AG04449 (cell line): ENCODE data around the gene MYPN.

Source experiments
- CTCF ChIA-PET: fragments of 350-600 bp; formaldehyde crosslinking; extraction: SDS; loops from one replicate; lab custom pipeline; 2021; ENCODE audit warnings: antibody characterized with exemption; lab: Yijun Ruan, JAX
- POLR2A ChIA-PET: fragments of 400-600, 350-600 bp; formaldehyde crosslinking; extraction: SDS; loops from one replicate; lab custom pipeline; 2020; ENCODE audit warnings: antibody characterized with exemption, inconsistent platforms; lab: Yijun Ruan, JAX
- DNase-seq: peaks from one replicate; pipeline ENCODE4 v3.0.0-alpha.2; 2010; ENCODE audit warnings: low read depth, low spot score
- H3K4me3 ChIP-seq: 2 replicates; pipeline ENCODE4 v1.5.1; 2011; ENCODE audit warnings: low read depth, mild to moderate bottlenecking, control low read depth, low read length
- TF ChIP-seq, protein P1 (sequence below): IDR thresholded peaks from one replicate; pipeline ENCODE4 v1.5.1; 2011; ENCODE audit warnings: mild to moderate bottlenecking, moderate library complexity, low read length, control low read depth, inconsistent platforms; ENCODE audit not compliant: insufficient read depth; ENCODE audit errors: missing control alignments

Gene MYPN

DNA sequence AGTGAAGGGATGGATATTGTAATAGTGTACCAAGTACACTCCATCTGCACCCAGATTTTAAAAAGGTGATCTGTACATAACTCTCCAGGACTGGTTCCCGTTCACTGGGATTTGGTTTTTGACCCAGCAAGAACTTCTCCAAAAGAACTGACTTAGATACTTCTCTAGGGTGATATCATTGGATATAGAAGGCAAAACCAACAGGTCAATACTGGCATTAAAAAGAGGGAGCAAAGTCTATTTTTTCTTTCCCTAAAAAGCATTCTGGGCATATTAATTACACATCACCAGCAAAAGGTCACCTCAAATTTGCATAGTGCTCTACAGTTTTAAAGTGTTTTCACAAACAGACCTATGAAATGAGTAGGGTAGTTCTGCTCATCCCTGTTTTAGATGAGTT, 3.5 kb downstream of the MYPN start:
- ChIA-PET CTCF (interaction anchor here (1.3 kb wide), 1 partner anchor 43 kb away, joined by 4 read pairs; no protein-coding TSS in a partner anchor), POLR2A (no interaction called here)
- DNase-seq, result no peak
- H3K4me3 ChIP-seq, result no peak overlapping the region
- TF ChIP-seq, protein P1, sequence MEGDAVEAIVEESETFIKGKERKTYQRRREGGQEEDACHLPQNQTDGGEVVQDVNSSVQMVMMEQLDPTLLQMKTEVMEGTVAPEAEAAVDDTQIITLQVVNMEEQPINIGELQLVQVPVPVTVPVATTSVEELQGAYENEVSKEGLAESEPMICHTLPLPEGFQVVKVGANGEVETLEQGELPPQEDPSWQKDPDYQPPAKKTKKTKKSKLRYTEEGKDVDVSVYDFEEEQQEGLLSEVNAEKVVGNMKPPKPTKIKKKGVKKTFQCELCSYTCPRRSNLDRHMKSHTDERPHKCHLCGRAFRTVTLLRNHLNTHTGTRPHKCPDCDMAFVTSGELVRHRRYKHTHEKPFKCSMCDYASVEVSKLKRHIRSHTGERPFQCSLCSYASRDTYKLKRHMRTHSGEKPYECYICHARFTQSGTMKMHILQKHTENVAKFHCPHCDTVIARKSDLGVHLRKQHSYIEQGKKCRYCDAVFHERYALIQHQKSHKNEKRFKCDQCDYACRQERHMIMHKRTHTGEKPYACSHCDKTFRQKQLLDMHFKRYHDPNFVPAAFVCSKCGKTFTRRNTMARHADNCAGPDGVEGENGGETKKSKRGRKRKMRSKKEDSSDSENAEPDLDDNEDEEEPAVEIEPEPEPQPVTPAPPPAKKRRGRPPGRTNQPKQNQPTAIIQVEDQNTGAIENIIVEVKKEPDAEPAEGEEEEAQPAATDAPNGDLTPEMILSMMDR, result no peak

DNA sequence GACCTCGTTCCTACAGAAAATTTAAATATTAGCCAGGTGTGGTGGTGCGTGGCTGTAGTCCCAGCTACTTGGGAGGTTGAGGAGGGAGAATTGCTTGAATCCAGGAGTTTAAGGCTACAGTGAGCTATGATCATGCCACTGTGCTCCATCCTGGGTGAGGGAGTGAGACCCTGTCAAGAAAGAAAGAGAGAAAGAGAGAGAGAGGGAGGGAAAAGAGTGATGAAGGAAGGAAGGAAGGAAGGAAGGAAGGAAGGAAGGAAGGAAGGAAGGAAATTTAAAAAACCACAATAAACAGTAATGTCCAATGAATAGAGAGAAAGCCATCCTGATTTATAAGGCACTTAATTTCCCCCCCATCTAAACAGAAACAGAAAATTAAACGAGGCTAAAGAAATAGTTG, 9.4 kb downstream of the MYPN start:
- DNase-seq, result no peak
- no peak overlapping the region for H3K4me3 ChIP-seq
- ChIA-PET POLR2A (no interaction called here), CTCF (interaction anchor here (1.2 kb wide), 1 partner anchor 37 kb away, joined by 5 read pairs; no protein-coding TSS in a partner anchor)
- TF ChIP-seq, protein P1, result no peak

DNA sequence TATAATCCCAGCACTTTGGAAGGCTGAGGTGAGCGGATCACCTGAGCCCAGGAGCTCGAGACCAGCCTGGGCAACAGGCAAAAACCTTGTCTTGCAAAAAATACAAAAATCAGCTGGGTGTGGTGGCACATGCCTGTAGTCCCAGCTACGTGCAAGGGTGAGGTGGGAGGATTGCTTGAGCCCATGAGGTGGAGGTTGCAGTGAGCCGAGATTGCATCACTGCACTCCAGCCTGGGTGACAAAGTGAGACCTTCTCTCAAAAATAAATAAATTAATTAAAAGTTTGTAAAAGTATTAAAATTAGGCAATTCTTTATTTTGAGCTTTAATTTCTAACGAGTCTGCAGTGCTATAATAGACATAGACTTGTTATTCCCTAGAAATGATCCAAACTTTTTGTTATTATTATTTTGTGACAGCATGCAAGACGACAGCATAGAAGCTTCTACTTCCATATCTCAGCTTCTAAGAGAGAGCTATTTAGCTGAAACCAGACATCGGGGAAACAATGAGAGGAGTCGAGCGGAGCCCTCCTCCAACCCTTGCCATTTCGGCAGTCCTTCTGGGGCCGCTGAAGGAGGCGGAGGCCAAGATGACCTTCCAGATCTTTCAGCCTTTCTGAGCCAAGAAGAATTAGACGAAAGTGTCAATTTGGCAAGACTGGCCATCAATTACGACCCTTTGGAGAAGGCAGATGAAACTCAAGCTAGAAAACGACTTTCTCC, 11.9 kb downstream of the MYPN start:
- ChIA-PET POLR2A (no interaction called here), CTCF (interaction anchor here (0.6 to 2.1 kb wide), 6 partner anchors 11 to 38 kb away, joined by 3 to 10 read pairs (median 3); partner anchors contain the start of gene MYPN)
- TF ChIP-seq, protein P1, result no peak
- no peak overlapping the region for H3K4me3 ChIP-seq
- no peak for DNase-seq

DNA sequence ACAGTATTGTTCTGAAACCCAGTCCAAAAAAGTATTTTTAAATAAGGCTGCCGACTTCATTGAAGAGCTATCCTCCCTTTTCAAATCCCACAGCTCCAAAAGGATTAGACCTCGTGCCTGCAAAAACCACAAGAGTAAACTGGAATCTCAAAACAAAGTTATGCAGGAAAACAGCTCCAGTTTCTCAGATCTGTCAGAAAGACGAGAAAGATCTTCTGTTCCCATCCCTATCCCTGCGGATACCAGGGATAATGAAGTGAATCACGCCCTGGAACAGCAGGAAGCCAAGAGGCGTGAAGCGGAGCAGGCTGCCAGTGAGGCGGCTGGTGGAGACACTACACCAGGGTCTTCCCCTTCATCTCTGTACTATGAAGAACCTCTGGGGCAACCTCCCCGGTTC, 12.6 kb downstream of the MYPN start:
- ChIA-PET CTCF (interaction anchor here (0.6 to 1.9 kb wide), 5 partner anchors 12 to 36 kb away, joined by 3 to 10 read pairs (median 3); partner anchors contain the start of gene MYPN), POLR2A (interaction anchor here (1.2 kb wide), 1 partner anchor 15 kb away, joined by 4 read pairs; no protein-coding TSS in a partner anchor)
- H3K4me3 ChIP-seq, result no peak overlapping the region
- DNase-seq, result no peak
- TF ChIP-seq, protein P1, result no peak

DNA sequence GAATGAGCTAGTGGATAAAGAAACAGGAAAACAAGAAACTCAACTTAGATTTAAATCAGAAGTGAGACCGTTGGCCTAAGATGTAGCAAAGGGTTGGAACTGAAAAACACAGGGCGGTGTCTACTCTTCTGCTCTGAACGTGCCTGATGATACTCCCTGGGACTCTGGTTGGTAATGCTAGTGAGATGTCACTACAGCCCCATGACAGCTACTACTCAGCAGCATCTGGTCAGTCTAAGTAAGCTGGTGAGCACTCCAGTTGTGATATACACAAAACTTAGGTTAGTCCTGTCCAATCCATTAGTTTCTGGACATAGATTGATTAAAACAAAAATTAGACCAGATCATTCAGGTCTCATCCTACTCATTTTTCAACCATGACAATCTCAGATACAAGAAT, 15.4 kb downstream of the MYPN start:
- TF ChIP-seq, protein P1, result no peak
- ChIA-PET POLR2A (no interaction called here), CTCF (interaction anchor here (1.0 to 1.9 kb wide), 4 partner anchors 11 to 87 kb away, joined by 3 to 7 read pairs (median 3); no protein-coding TSS in a partner anchor)
- DNase-seq, result no peak
- H3K4me3 ChIP-seq, result no peak overlapping the region

DNA sequence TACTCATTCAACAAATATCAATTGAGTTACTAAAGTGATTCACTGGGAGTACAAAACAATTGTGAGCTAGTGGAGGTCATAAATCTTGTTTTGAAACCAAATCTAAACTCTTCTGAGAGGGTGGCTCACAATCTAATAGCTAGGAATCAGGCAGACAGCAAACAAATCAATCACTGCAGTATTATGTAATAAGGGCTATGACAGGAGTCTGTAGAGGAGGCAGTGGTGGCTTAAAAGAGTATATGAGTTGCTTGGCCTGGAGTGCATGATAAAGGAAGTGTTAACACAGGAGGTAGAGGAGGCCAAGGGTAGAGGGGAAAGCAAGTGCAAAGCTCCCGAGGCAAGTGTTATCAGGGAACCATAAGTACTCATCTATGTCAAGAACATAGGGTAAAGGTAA, 16.5 kb downstream of the MYPN start:
- TF ChIP-seq, protein P1, result no peak
- POLR2A ChIA-PET, result no interaction called here
- CTCF ChIA-PET, result interaction anchor here (0.7 to 1.4 kb wide), 4 partner anchors 10 to 87 kb away, joined by 3 read pairs; no protein-coding TSS in a partner anchor
- no peak for DNase-seq
- no peak overlapping the region for H3K4me3 ChIP-seq
